Fibroblast of mammary gland (primary cell): ENCODE data around the gene NASP.

Experiments
- DNase-seq: peaks from one replicate; pipeline ENCODE4 v3.0.0-alpha.2; 2010; ENCODE audit warnings: low read depth
- H3K4me3 ChIP-seq: 2 replicates; pipeline ENCODE4 v1.5.1; 2011; ENCODE audit warnings: low read depth, mild to moderate bottlenecking, low read length, moderate library complexity; ENCODE audit not compliant: control insufficient read depth
- CTCF ChIP-seq: conservative IDR thresholded peaks from 2 replicates; pipeline ENCODE4 v1.5.1; 2011; ENCODE audit warnings: low read depth, low read length, inconsistent platforms; ENCODE audit not compliant: control insufficient read depth, insufficient read depth

The NASP gene

GRCh38 chr1:45629035-45629434 is 45.2 kb downstream of the NASP start:
- H3K4me3 ChIP-seq = no peak overlapping the region
- DNase-seq = no peak

GRCh38 chr1:45630429-45630828 is 46.6 kb downstream of the NASP start:
- no peak overlapping the region for H3K4me3 ChIP-seq
- TF ChIP-seq CTCF = no peak
- DNase-seq = no peak

More at GRCh38 chr1:45629035-45629434, 45.2 kb downstream of the NASP start:
- no peak for TF ChIP-seq CTCF

- no peak for DNase-seq
- no peak overlapping the region for H3K4me3 ChIP-seq
- no peak for TF ChIP-seq CTCF
Observed at GRCh38 chr1:45635211-45635610, 51.4 kb downstream of the NASP start.

GRCh38 chr1:45640293-45640692 is 56.5 kb downstream of the NASP start:
- no peak overlapping the region for H3K4me3 ChIP-seq
- no peak for DNase-seq
- no peak for TF ChIP-seq CTCF

- no peak for DNase-seq
- no peak overlapping the region for H3K4me3 ChIP-seq
- TF ChIP-seq CTCF = no peak
Observed at GRCh38 chr1:45643321-45643720, 59.5 kb downstream of the NASP start.

- no peak for DNase-seq
- no peak overlapping the region for H3K4me3 ChIP-seq
- no peak for TF ChIP-seq CTCF
Observed at GRCh38 chr1:45643978-45644377, 60.1 kb downstream of the NASP start.

GRCh38 chr1:45644661-45645060 is 60.8 kb downstream of the NASP start:
- no peak for TF ChIP-seq CTCF
- no peak for DNase-seq
- no peak overlapping the region for H3K4me3 ChIP-seq
